ENCODE data around the gene BZW2.

The BZW2 gene

GRCh38 chr7:16688249-16688648 lies 42.3 kb downstream of the BZW2 start:
- no peak for TF ChIP-seq CTCF (IDR thresholded peaks at IDR 0.05; ENCODE audit: extremely low read depth, missing control alignments)

GRCh38 chr7:16691241-16691640 lies 45.3 kb downstream of the BZW2 start:
- no peak for TF ChIP-seq CTCF (IDR thresholded peaks at IDR 0.05; ENCODE audit: extremely low read depth, missing control alignments)
- no peak for DNase-seq (ENCODE audit: low spot score)

More at GRCh38 chr7:16688249-16688648, 42.3 kb downstream of the BZW2 start:
- DNase-seq (ENCODE audit: low spot score), result no peak

- no peak for TF ChIP-seq CTCF (IDR thresholded peaks at IDR 0.05; ENCODE audit: extremely low read depth, missing control alignments)
- DNase-seq (ENCODE audit: low spot score), result no peak
Measured at GRCh38 chr7:16693601-16694318, 47.8 kb downstream of the BZW2 start.

- TF ChIP-seq CTCF (IDR thresholded peaks at IDR 0.05; ENCODE audit: extremely low read depth, missing control alignments), result no peak
- DNase-seq (ENCODE audit: low spot score), result no peak
Measured at GRCh38 chr7:16694806-16695205, 48.8 kb downstream of the BZW2 start.

- DNase-seq (ENCODE audit: low spot score), result no peak
- TF ChIP-seq CTCF (IDR thresholded peaks at IDR 0.05; ENCODE audit: extremely low read depth, missing control alignments), result peak; percentile 11
Measured at GRCh38 chr7:16695621-16696237, 49.7 kb downstream of the BZW2 start.

- TF ChIP-seq CTCF (IDR thresholded peaks at IDR 0.05; ENCODE audit: extremely low read depth, missing control alignments), result no peak
- no peak for DNase-seq (ENCODE audit: low spot score)
Measured at GRCh38 chr7:16697507-16698199, 51.7 kb downstream of the BZW2 start.

All from GM20000 (cell line).